H1 (cell line): ENCODE measurements around the gene TEX55. TPM values are rescaled to one million over a fixed set of nuclear protein-coding genes. Genes with fewer than 3 reads are reported as not detected.

Experiments
- CTCF ChIA-PET: fragments of 300-600 bp; sonication (Branson Sonifier 250); formaldehyde crosslinking; loops from one replicate; lab custom pipeline; 2021; ENCODE audit not compliant: partially characterized antibody; lab: Charles Lee
- POLR2A ChIA-PET: fragments of 300-600 bp; sonication (Branson Sonifier 250); formaldehyde crosslinking; loops from one replicate; lab custom pipeline; 2021; ENCODE audit warnings: inconsistent platforms; ENCODE audit not compliant: partially characterized antibody; lab: Charles Lee
- DNase-seq, 2 experiments: peaks; one replicate each; pipeline versions ENCODE4 v3.0.0 to v3.0.0-alpha.2; 2010 to 2022; ENCODE audit warnings: low spot score in 2 of 2, low read depth in 1 of 2, mixed read lengths in 1 of 2
- FAIRE-seq: peaks from 2 replicates; lab custom pipeline; 2011; peaks lifted over from hg19 to GRCh38; lab: Jason Lieb, UNC
- H2AFZ ChIP-seq: 2 replicates; pipeline ENCODE4 v1.8.1; 2012; ENCODE audit warnings: low read length, inconsistent platforms
- H2AK5ac ChIP-seq: 2 replicates; pipeline ENCODE4 v1.6.1; 2013; ENCODE audit warnings: low read depth, low read length
- H2BK120ac ChIP-seq: replicated peaks from 2 replicates; pipeline ENCODE3; 2013; ENCODE audit warnings: low read depth, low read length, inconsistent platforms
- H2BK12ac ChIP-seq: 2 replicates; pipeline ENCODE4 v1.6.1; 2013; ENCODE audit warnings: low read depth, low read length
- H2BK15ac ChIP-seq: 2 replicates; pipeline ENCODE4 v1.6.1; 2013; ENCODE audit warnings: low read length
- H2BK20ac ChIP-seq: 2 replicates; pipeline ENCODE4 v1.6.1; 2013; ENCODE audit warnings: low read length
- H2BK5ac ChIP-seq: 2 replicates; pipeline ENCODE4 v1.6.1; 2013; ENCODE audit warnings: low read depth, low read length
- H3K14ac ChIP-seq: 2 replicates; pipeline ENCODE4 v1.6.1; 2013; ENCODE audit warnings: inconsistent platforms; ENCODE audit not compliant: insufficient read length
- H3K18ac ChIP-seq: 2 replicates; pipeline ENCODE4 v1.6.1; 2013; ENCODE audit warnings: low read length; ENCODE audit errors: extremely low read depth
- H3K23ac ChIP-seq: 2 replicates; pipeline ENCODE4 v1.6.1; 2013; ENCODE audit warnings: inconsistent platforms; ENCODE audit not compliant: insufficient read length
- H3K23me2 ChIP-seq: 2 replicates; pipeline ENCODE4 v1.6.1; 2013; ENCODE audit warnings: low read depth, low read length
- H3K27ac ChIP-seq: 2 replicates; pipeline ENCODE4 v1.6.1; 2011; ENCODE audit warnings: low read depth, low read length, inconsistent platforms
- H3K27me3 ChIP-seq, 4 experiments: replicated peaks in 1 of 4; 1 replicate in 1 of 4; 2 replicates in 3 of 4; pipeline versions ENCODE4 v1.6.1 to v1.8.1; 2011 to 2013; ENCODE audit warnings: low read length in 3 of 4, mild to moderate bottlenecking in 3 of 4, inconsistent platforms in 2 of 4, mixed read lengths in 2 of 4, moderate library complexity in 1 of 4; ENCODE audit not compliant: control insufficient read depth in 3 of 4, insufficient read depth in 3 of 4; ENCODE audit errors: extremely low read depth in 1 of 4
- H3K36me3 ChIP-seq, 4 experiments: 2 replicates each; pipeline versions ENCODE4 v1.6.1 to v1.8.1; 2011 to 2013; ENCODE audit warnings: mild to moderate bottlenecking in 4 of 4, low read length in 3 of 4, moderate library complexity in 2 of 4, control low read depth in 1 of 4, inconsistent platforms in 1 of 4; ENCODE audit not compliant: insufficient read depth in 4 of 4, control insufficient read depth in 2 of 4
- H3K4ac ChIP-seq: replicated peaks from 2 replicates; pipeline ENCODE3; 2013; ENCODE audit warnings: low read length, low read depth, mixed read lengths, inconsistent platforms; ENCODE audit not compliant: insufficient read length
- H3K4me1 ChIP-seq, 4 experiments: replicated peaks in 1 of 4; 1 replicate in 1 of 4; 2 replicates in 3 of 4; pipeline versions ENCODE4 v1.6.1 to v1.8.1; 2011 to 2013; ENCODE audit warnings: low read length in 3 of 4, inconsistent platforms in 2 of 4, mixed read lengths in 1 of 4; ENCODE audit not compliant: insufficient read depth in 4 of 4, control insufficient read depth in 3 of 4
- H3K4me2 ChIP-seq, 2 experiments: 2 replicates each; pipeline versions ENCODE4 v1.6.1 to v1.8.1; 2011 to 2013; ENCODE audit warnings: low read depth in 2 of 2, low read length in 2 of 2, control low read depth in 1 of 2, inconsistent platforms in 1 of 2, mild to moderate bottlenecking in 1 of 2; ENCODE audit not compliant: insufficient read depth in 1 of 2
- H3K4me3 ChIP-seq, 4 experiments: fragments of 200-600, 300-600 bp in 1 of 4; sonication (generic), shearing (Covaris generic), sonication (Bioruptor Twin) in 1 of 4; 2 replicates each; pipeline versions ENCODE4 v1.5.1 to v1.8.1; 2011 to 2016; ENCODE audit warnings: low read length in 4 of 4, low read depth in 3 of 4, control low read depth in 2 of 4, inconsistent platforms in 2 of 4, mild to moderate bottlenecking in 2 of 4, mixed read lengths in 1 of 4, moderate library complexity in 1 of 4; ENCODE audit not compliant: insufficient read depth in 2 of 4; ENCODE audit errors: extremely low read depth in 1 of 4
- H3K56ac ChIP-seq: replicated peaks from 2 replicates; pipeline ENCODE3; 2013; ENCODE audit warnings: low read depth, mild to moderate bottlenecking, mixed read lengths, low read length, inconsistent platforms; ENCODE audit not compliant: insufficient read length
- H3K79me1 ChIP-seq: 2 replicates; pipeline ENCODE4 v1.6.1; 2013; ENCODE audit warnings: low read depth, low read length, control low read depth
- H3K79me2 ChIP-seq, 2 experiments: 2 replicates each; pipeline versions ENCODE4 v1.6.1 to v1.8.1; 2012 to 2013; ENCODE audit warnings: low read length in 2 of 2, mild to moderate bottlenecking in 2 of 2, inconsistent platforms in 1 of 2; ENCODE audit not compliant: insufficient read depth in 2 of 2, control insufficient read depth in 1 of 2
- H3K9ac ChIP-seq, 4 experiments: replicated peaks in 1 of 4; 1 replicate in 1 of 4; 2 replicates in 3 of 4; pipeline versions ENCODE4 v1.6.1 to v1.8.1; 2011 to 2013; ENCODE audit warnings: low read depth in 3 of 4, low read length in 3 of 4, control low read depth in 2 of 4, mild to moderate bottlenecking in 2 of 4, moderate library complexity in 2 of 4, inconsistent platforms in 1 of 4; ENCODE audit errors: extremely low read depth in 1 of 4
- H3K9me3 ChIP-seq, 2 experiments: 2 replicates each; pipeline versions ENCODE4 v1.6.1 to v1.8.1; 2012 to 2013; ENCODE audit warnings: mild to moderate bottlenecking in 2 of 2, moderate library complexity in 2 of 2, control low read depth in 1 of 2, inconsistent platforms in 1 of 2, low read depth in 1 of 2, low read length in 1 of 2, mixed read lengths in 1 of 2; ENCODE audit not compliant: insufficient read depth in 2 of 2
- H4K20me1 ChIP-seq, 2 experiments: replicated peaks in 1 of 2; 2 replicates each; pipeline versions ENCODE3 to v1.8.1; 2011 to 2013; ENCODE audit warnings: inconsistent platforms in 2 of 2, low read length in 2 of 2, mild to moderate bottlenecking in 1 of 2; ENCODE audit not compliant: insufficient read depth in 2 of 2, control insufficient read depth in 1 of 2
- H4K5ac ChIP-seq: 2 replicates; pipeline ENCODE4 v1.6.1; 2013; ENCODE audit warnings: low read length, low read depth, mixed read lengths, inconsistent platforms; ENCODE audit not compliant: insufficient read length
- H4K8ac ChIP-seq: 2 replicates; pipeline ENCODE4 v1.8.0; 2013; ENCODE audit warnings: mild to moderate bottlenecking, moderate library complexity, low read length, inconsistent platforms; ENCODE audit not compliant: insufficient read depth; ENCODE audit errors: extremely low read depth
- H4K91ac ChIP-seq: replicated peaks from 2 replicates; pipeline ENCODE3; 2013; ENCODE audit warnings: low read length, mixed read lengths, inconsistent platforms; ENCODE audit not compliant: insufficient read length
- CBX5 ChIP-seq: fragments of 300-800, 300-1000 bp; sonication (generic); IDR thresholded peaks from 2 replicates; pipeline ENCODE4 v1.7.1; 2016; ENCODE audit warnings: antibody characterized with exemption, low read length, low read depth
- CTBP2 ChIP-seq: IDR thresholded peaks from 2 replicates; pipeline ENCODE4 v1.7.0; 2011; ENCODE audit warnings: borderline replicate concordance, mild to moderate bottlenecking, moderate library complexity, mixed read lengths, low read length; ENCODE audit not compliant: insufficient read depth, insufficient read length
- POLR2AphosphoS5 ChIP-seq: IDR thresholded peaks from 2 replicates; pipeline ENCODE4 v1.6.1; 2011; ENCODE audit warnings: low read depth, low read length
- RFX5 ChIP-seq: IDR thresholded peaks from 2 replicates; pipeline ENCODE4 v1.6.1; 2011; ENCODE audit warnings: low read depth, low read length, improper control_type of control experiment, borderline replicate concordance
- RNF2 ChIP-seq: fragments of 200-900, 300-1000 bp; sonication (generic); IDR thresholded peaks from 2 replicates; pipeline ENCODE4 v1.7.1; 2016; ENCODE audit warnings: borderline replicate concordance, low read depth, mild to moderate bottlenecking, antibody characterized with exemption, low read length; ENCODE audit not compliant: poor library complexity, severe bottlenecking; ENCODE audit errors: missing control alignments
- SP1 ChIP-seq: IDR thresholded peaks from 2 replicates; pipeline ENCODE4 v1.6.1; 2011; ENCODE audit warnings: low read depth, low read length
- SP4 ChIP-seq: IDR thresholded peaks from 2 replicates; pipeline ENCODE4 v1.6.1; 2012; ENCODE audit warnings: low read length, inconsistent platforms
- TAF7 ChIP-seq: optimal IDR thresholded peaks from 2 replicates; pipeline ENCODE3; 2011; ENCODE audit warnings: low read depth, mild to moderate bottlenecking, inconsistent platforms, low read length, moderate library complexity, borderline replicate concordance
- TBP ChIP-seq: IDR thresholded peaks from 2 replicates; pipeline ENCODE4 v1.6.1; 2011; ENCODE audit warnings: low read depth, low read length, improper control_type of control experiment
- YY1 ChIP-seq: IDR thresholded peaks from 2 replicates; pipeline ENCODE4 v1.6.1; 2011; ENCODE audit warnings: low read depth, mild to moderate bottlenecking, low read length
- WGBS, 2 experiments: shearing (Covaris generic) in 1 of 2; methylation state at CpG; one replicate each; pipeline versions ENCODE4 v1.1.6 to v1.1.7; 2013 to 2015; ENCODE audit warnings: low lambda C conversion rate in 2 of 2, mixed read lengths in 2 of 2, inconsistent platforms in 1 of 2, low coverage in 1 of 2, missing lambda C conversion rate in 1 of 2; ENCODE audit not compliant: insufficient replicate concordance in 2 of 2, insufficient coverage in 1 of 2, insufficient read length in 1 of 2; ENCODE audit errors: extremely low coverage in 1 of 2, missing lambda C conversion rate in 1 of 2; 5-methylcytosine and 5-hydroxymethylcytosine counted together
- polyA plus RNA-seq, 7 experiments: library from polyadenylated mRNA; depleted of rRNA in 3 of 7; stranded (reverse) in 5 of 7; unstranded in 2 of 7; fragments of >200 nt in 5 of 7; fragments of 200-250 nt in 2 of 7; gene quantifications; 1 replicate in 5 of 7; 2 replicates in 1 of 7; 4 replicates in 1 of 7; pipeline versions ENCODE4 v1.2.1 to v1.2.3, GENCODE V29; 2011 to 2013; ENCODE audit warnings: missing spikeins in 2 of 7, mixed read lengths in 2 of 7
- total RNA-seq: library from RNA; stranded (reverse); fragmentation: NEBNext Ultra II Directional; extraction: Animal tissue kit (Norgen Biotek cat#: 25700); gene quantifications from 2 replicates; pipeline ENCODE4 v1.2.1, GENCODE V29; 2021
- TF ChIP-seq, protein P1 (sequence below): IDR thresholded peaks from 2 replicates; pipeline ENCODE4 v1.6.1; 2011; ENCODE audit warnings: low read depth, mild to moderate bottlenecking, low read length; ENCODE audit not compliant: insufficient read depth

Gene TEX55
- total and polyA plus RNA-seq, 2 of the 8 experiments (the other 6 are each of a cell fraction or from before 2014, with no cell fraction given), result not detected

DNA sequence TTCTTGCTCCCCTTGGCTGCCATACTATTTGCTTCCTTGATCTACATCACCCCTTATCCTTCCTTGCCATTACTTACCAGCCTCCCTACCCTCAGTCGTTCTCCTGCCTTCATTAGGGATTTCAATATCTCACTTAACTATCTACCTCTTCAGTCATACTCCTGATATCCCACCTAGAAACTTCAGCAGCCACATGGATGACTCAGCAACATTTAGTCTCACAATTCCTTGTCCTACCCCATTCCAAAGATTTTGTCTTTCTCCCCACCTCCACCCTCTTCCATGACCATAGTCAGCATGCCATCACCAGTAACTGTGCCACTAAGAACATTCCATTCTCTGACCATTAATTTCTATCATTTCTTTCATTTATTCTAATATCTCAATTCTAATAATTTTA, 45.8 kb downstream of the TEX55 start:
- Histone ChIP-seq H2BK15ac (no peak overlapping the region), H4K8ac (no peak overlapping the region), H2BK5ac (no peak overlapping the region), H4K91ac (no peak overlapping the region), H3K23ac (no peak overlapping the region), H3K27ac (no peak overlapping the region), H3K4me2 (no peak overlapping the region), H3K79me2 (no peaks in the 10 kb centered on the region), H3K18ac (no peak overlapping the region), H4K20me1 (no peaks in the 10 kb centered on the region), H3K4ac (no peak overlapping the region), H2BK12ac (no peak overlapping the region), H3K56ac (no peak overlapping the region), H2BK120ac (no peak overlapping the region), H3K23me2 (no peaks in the 10 kb centered on the region; the same call in 1 of the 2 replicates), H3K27me3 (peaks cover 0 to 3% (median 0%) of the 10 kb centered on the region in 4 experiments; a peak in 2 of 7 replicates), H3K14ac (no peak overlapping the region), H2BK20ac (no peak overlapping the region), H2AFZ (0 out of 2 replicates have a peak overlapping the region, but pooled peaks have one; percentile 59), H3K4me3 (no peak overlapping the region), H3K36me3 (no peaks in the 10 kb centered on the region), H3K9me3 (no peaks in the 10 kb centered on the region), H2AK5ac (no peak overlapping the region), H3K79me1 (no peaks in the 10 kb centered on the region), H3K9ac (no peak overlapping the region), H3K4me1 (no peaks in the 10 kb centered on the region), H4K5ac (no peak overlapping the region)
- ChIA-PET CTCF (no interaction called here), POLR2A (no interaction called here)
- WGBS, 2 experiments, result 81% methylated on average over 1 of the region's 1 CpG; no CpG with 5 or more reads in 1 of the 2 experiments
- no peak for DNase-seq
- no peak for FAIRE-seq
- TF ChIP-seq YY1, result no peak
- TF ChIP-seq CBX5, result no peak
- TF ChIP-seq, protein P1, sequence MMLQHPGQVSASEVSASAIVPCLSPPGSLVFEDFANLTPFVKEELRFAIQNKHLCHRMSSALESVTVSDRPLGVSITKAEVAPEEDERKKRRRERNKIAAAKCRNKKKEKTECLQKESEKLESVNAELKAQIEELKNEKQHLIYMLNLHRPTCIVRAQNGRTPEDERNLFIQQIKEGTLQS, result no peak
- no peak for TF ChIP-seq SP4
- no peak for TF ChIP-seq RNF2
- TF ChIP-seq TBP, result no peak
- no peak for TF ChIP-seq CTBP2
- TF ChIP-seq TAF7, result no peak
- TF ChIP-seq RFX5, result no peak
- no peak for TF ChIP-seq POLR2AphosphoS5
- TF ChIP-seq SP1, result no peak
